Measurements from ENCODE around the gene HSD11B2. TPM values are rescaled to one million over a fixed set of nuclear protein-coding genes. Genes with fewer than 3 reads are reported as not detected.

HSD11B2 gene
- total and polyA plus RNA-seq, 4 experiments from 2014 or later: 0.29 TPM; not detected in 3

DNA sequence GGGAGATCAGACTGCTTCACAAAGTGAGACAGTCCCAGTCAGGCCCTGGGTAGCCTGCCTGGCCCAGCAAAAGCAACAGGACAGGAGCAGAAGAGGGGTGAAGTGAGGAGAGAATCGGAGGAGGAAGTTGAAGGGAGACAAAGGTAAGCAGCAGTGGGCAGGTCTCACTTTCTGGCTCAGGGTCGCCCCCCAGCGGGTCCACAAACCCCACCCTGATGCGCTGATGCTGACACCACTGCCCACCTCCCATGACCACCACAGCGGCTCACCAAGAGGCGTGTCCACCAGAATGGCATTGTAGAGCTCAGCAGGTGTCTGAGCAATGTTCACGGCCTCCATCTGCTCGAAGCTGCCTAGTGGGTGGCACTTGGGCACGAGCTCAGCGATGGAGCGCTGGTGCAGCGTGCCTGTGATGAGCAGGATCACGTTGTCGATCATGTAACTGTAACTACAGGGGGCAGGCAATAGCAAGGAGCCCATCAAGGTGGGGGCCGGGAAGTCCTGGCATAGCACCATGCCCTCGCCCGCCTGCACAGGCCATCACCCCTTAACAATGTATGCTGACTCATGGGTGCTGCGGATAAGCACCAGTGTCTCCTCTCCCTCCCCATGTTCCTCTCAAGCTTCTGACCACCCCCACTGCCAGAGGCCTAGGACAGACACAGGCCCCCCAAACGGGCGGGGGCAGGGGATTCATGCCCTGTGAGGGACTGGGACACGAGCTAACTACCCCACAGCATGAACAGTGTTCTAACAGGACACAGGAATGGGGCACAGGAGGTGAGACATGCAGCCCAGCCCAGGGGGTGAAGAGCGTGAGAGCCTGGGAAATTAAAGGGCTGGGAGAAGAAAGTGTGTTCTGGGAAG, 13.6 kb downstream of the HSD11B2 start:
- H3K36me3 ChIP-seq (ENCODE audit: insufficient read depth, low read length): peaks cover 13% of the 10 kb centered on the region
- peak overlapping the region in 1 of 7 donors; percentile 43 for H3K27ac Mint-ChIP-seq
- CTCF ChIA-PET (ENCODE audit: partially characterized antibody): interaction anchor here (0.7 to 2.0 kb wide), 3 partner anchors 10 to 269 kb away, joined by 3 to 5 read pairs (median 3); no protein-coding TSS in a partner anchor

DNA sequence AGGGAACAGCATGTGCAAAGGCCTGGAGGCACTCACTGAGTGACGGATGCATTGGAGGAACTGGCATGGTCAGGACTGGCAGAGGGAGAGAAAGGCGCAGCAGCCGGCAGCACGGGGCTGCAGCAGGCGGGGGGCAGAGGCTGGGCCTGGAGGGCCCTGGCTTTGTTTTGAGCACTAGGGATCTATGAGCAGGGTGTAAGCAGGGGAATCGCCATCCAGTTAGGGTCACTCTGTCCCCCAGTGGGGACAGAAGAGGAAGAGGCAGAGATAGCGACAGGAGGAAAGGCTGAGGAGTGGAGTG, 14.2 kb downstream of the HSD11B2 start:
- no peaks in the 10 kb centered on the region for H3K27me3 ChIP-seq (ENCODE audit: insufficient read depth, low read length)
- Mint-ChIP-seq H3K27ac (peak overlapping the region in 2 of 7 donors; percentile 43 to 56), H3K4me1 (peaks cover 0 to 5% (median 1%) of the 10 kb centered on the region in 4 donors), H3K4me3 (no peak overlapping the region), H3K36me3 (peaks cover 6 to 54% of the 10 kb centered on the region in 2 donors), H3K9me3 (peaks cover 0 to 1% (median 0%) of the 10 kb centered on the region in 8 donors), H3K27me3 (no peaks in the 10 kb centered on the region)
- H3K27ac ChIP-seq (ENCODE audit: low read depth, low read length): no peak overlapping the region
- peaks cover 13% of the 10 kb centered on the region for H3K36me3 ChIP-seq (ENCODE audit: insufficient read depth, low read length)
- H3K9me3 ChIP-seq (ENCODE audit: control insufficient read depth in 1 of 2, low read length in 2 of 2): no peaks in the 10 kb centered on the region
- intact Hi-C loops (cut with micrococcal nuclease): no loop called here
- H3K4me1 ChIP-seq (ENCODE audit: insufficient read depth, low read length): no peaks in the 10 kb centered on the region
- DNase-seq: no peak
- CTCF ChIA-PET (ENCODE audit: partially characterized antibody): interaction anchor here (0.7 kb wide), 1 partner anchor 270 kb away, joined by 3 read pairs; no protein-coding TSS in a partner anchor
- POLR2A ChIA-PET (ENCODE audit: partially characterized antibody): no interaction called here
- H3K4me3 ChIP-seq (ENCODE audit: low read length in 2 of 2): no peak overlapping the region

More for the DNA sequence above, 13.6 kb downstream of the HSD11B2 start:
- Histone ChIP-seq H3K27me3 (ENCODE audit: insufficient read depth, low read length) (no peaks in the 10 kb centered on the region), H3K27ac (ENCODE audit: low read depth, low read length) (no peak overlapping the region), H3K9me3 (ENCODE audit: control insufficient read depth in 1 of 2, low read length in 2 of 2) (no peaks in the 10 kb centered on the region), H3K4me1 (ENCODE audit: insufficient read depth, low read length) (no peaks in the 10 kb centered on the region), H3K4me3 (ENCODE audit: low read length in 2 of 2) (no peak overlapping the region)
- POLR2A ChIA-PET (ENCODE audit: partially characterized antibody): interaction anchor here (0.6 kb wide), 1 partner anchor 46 kb away, joined by 3 read pairs; no protein-coding TSS in a partner anchor
- intact Hi-C loops (cut with micrococcal nuclease): no loop called here
- Mint-ChIP-seq H3K9me3 (peaks cover 0 to 1% (median 0%) of the 10 kb centered on the region in 8 donors), H3K4me3 (no peak overlapping the region), H3K27me3 (no peaks in the 10 kb centered on the region), H3K36me3 (peaks cover 4 to 52% of the 10 kb centered on the region in 2 donors), H3K4me1 (peaks cover 0 to 3% (median 1%) of the 10 kb centered on the region in 4 donors)
- no peak for DNase-seq

DNA sequence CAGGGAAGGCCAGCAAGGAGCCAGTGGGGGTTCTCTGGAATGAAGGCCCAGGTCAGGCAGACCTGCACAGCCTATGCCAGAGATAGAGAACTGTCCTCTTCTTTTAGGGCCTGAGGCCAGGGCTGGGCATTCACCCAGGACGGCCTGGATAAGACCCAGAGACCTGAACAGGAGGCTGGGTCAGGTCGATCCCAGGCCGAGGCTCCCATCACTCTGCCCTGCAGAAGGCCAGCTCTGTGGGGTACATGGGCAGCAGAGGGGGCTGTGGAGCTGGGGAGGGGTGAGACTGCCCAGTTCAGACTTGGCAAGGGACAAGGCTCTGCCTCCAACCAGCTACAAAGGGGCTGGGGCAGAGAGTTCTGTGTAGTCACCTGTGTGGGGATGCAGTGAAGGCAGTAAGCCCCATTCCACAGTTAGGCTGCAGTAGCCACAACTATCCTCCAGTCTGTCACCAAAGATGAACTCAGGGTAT, 14.6 kb downstream of the HSD11B2 start:
- Histone ChIP-seq H3K9me3 (ENCODE audit: control insufficient read depth in 1 of 2, low read length in 2 of 2) (no peaks in the 10 kb centered on the region), H3K4me3 (ENCODE audit: low read length in 2 of 2) (no peak overlapping the region), H3K27ac (ENCODE audit: low read depth, low read length) (no peak overlapping the region), H3K36me3 (ENCODE audit: insufficient read depth, low read length) (peaks cover 13% of the 10 kb centered on the region), H3K4me1 (ENCODE audit: insufficient read depth, low read length) (no peaks in the 10 kb centered on the region), H3K27me3 (ENCODE audit: insufficient read depth, low read length) (no peaks in the 10 kb centered on the region)
- Mint-ChIP-seq H3K36me3 (peaks cover 8 to 54% of the 10 kb centered on the region in 2 donors), H3K4me3 (no peak overlapping the region), H3K27ac (peak overlapping the region in 1 of 7 donors; percentile 56), H3K27me3 (no peaks in the 10 kb centered on the region), H3K4me1 (peaks cover 0 to 9% (median 1%) of the 10 kb centered on the region in 4 donors), H3K9me3 (peaks cover 0 to 1% (median 0%) of the 10 kb centered on the region in 8 donors)
- DNase-seq: no peak
- intact Hi-C loops (cut with micrococcal nuclease): no loop called here
- ChIA-PET POLR2A (ENCODE audit: partially characterized antibody) (no interaction called here), CTCF (ENCODE audit: partially characterized antibody) (no interaction called here)

GRCh38 chr16:67445913-67446907, 15.3 kb downstream of the HSD11B2 start:
- H3K9me3 Mint-ChIP-seq: peaks cover 0 to 1% (median 0%) of the 10 kb centered on the region in 8 donors
- peak overlapping the region in 2 of 7 donors; percentile 11 to 51 for H3K27ac Mint-ChIP-seq
- Histone ChIP-seq H3K9me3 (ENCODE audit: control insufficient read depth in 1 of 2, low read length in 2 of 2) (no peaks in the 10 kb centered on the region), H3K36me3 (ENCODE audit: insufficient read depth, low read length) (peaks cover 13% of the 10 kb centered on the region), H3K27ac (ENCODE audit: low read depth, low read length) (no peak overlapping the region), H3K27me3 (ENCODE audit: insufficient read depth, low read length) (no peaks in the 10 kb centered on the region), H3K4me1 (ENCODE audit: insufficient read depth, low read length) (no peaks in the 10 kb centered on the region), H3K4me3 (ENCODE audit: low read length in 2 of 2) (no peak overlapping the region)
- peaks cover 11 to 58% of the 10 kb centered on the region in 2 donors for H3K36me3 Mint-ChIP-seq
- H3K4me1 Mint-ChIP-seq: peaks cover 0 to 11% (median 3%) of the 10 kb centered on the region in 4 donors
- H3K4me3 Mint-ChIP-seq: no peak overlapping the region
- ChIA-PET CTCF (ENCODE audit: partially characterized antibody) (interaction anchor here (0.8 kb wide), 1 partner anchor 18 kb away, joined by 3 read pairs; no protein-coding TSS in a partner anchor), POLR2A (ENCODE audit: partially characterized antibody) (no interaction called here)
- intact Hi-C loops (cut with micrococcal nuclease): no loop called here
- no peaks in the 10 kb centered on the region for H3K27me3 Mint-ChIP-seq
- DNase-seq: no peak

DNA sequence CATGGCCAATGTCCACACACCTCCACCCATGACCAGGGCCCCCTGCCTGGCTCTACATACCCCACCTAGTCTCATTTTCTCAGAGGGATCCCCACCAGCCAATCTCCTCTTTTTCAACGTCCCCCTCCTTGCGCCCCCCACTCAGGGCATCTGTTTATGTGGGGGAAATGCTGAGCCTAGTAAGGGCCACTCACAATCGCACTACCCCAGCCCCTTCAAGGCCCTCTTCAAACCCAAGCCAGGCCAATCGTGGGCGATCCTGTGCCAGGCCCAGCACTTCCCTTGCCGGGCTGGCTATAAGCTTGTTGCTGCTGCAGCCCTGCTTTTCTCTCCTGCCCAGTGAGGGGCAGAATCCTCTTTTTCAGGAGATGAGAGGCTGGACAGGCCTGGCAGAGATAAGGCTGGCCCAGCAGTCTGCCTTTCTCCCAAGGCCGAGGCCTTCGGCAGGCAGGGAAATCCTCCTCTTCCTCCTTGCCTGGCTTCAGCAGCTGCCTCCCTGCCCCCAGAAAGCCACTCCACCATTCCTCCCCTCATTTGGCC, 16.1 kb downstream of the HSD11B2 start:
- Mint-ChIP-seq H3K4me1 (peaks cover 0 to 15% (median 3%) of the 10 kb centered on the region in 4 donors), H3K9me3 (peaks cover 0 to under 1% (median 0%) of the 10 kb centered on the region in 8 donors), H3K27ac (no peak overlapping the region), H3K4me3 (no peak overlapping the region), H3K36me3 (peaks cover 11 to 56% of the 10 kb centered on the region in 2 donors), H3K27me3 (no peaks in the 10 kb centered on the region)
- Histone ChIP-seq H3K27ac (ENCODE audit: low read depth, low read length) (no peak overlapping the region), H3K4me1 (ENCODE audit: insufficient read depth, low read length) (no peaks in the 10 kb centered on the region), H3K4me3 (ENCODE audit: low read length in 2 of 2) (no peak overlapping the region), H3K36me3 (ENCODE audit: insufficient read depth, low read length) (peaks cover 13% of the 10 kb centered on the region), H3K9me3 (ENCODE audit: control insufficient read depth in 1 of 2, low read length in 2 of 2) (no peaks in the 10 kb centered on the region), H3K27me3 (ENCODE audit: insufficient read depth, low read length) (no peaks in the 10 kb centered on the region)
- DNase-seq: no peak
- ChIA-PET POLR2A (ENCODE audit: partially characterized antibody) (no interaction called here), CTCF (ENCODE audit: partially characterized antibody) (interaction anchor here (0.6 to 1.5 kb wide), 4 partner anchors 19 to 490 kb away, joined by 3 to 5 read pairs (median 4); no protein-coding TSS in a partner anchor)
- intact Hi-C loops (cut with micrococcal nuclease): no loop called here

GRCh38 chr16:67447508-67448076, 16.7 kb downstream of the HSD11B2 start:
- CTCF ChIA-PET (ENCODE audit: partially characterized antibody): interaction anchor here (0.6 to 1.5 kb wide), 5 partner anchors 14 to 491 kb away, joined by 3 to 5 read pairs (median 4); no protein-coding TSS in a partner anchor

More at GRCh38 chr16:67447508-67448076, 16.7 kb downstream of the HSD11B2 start:
- H3K4me1 ChIP-seq (ENCODE audit: insufficient read depth, low read length): no peaks in the 10 kb centered on the region
- no peak overlapping the region for H3K4me3 Mint-ChIP-seq
- no peaks in the 10 kb centered on the region for H3K27me3 ChIP-seq (ENCODE audit: insufficient read depth, low read length)
- H3K9me3 ChIP-seq (ENCODE audit: control insufficient read depth in 1 of 2, low read length in 2 of 2): no peaks in the 10 kb centered on the region
- no peak overlapping the region for H3K4me3 ChIP-seq (ENCODE audit: low read length in 2 of 2)
- H3K27me3 Mint-ChIP-seq: no peaks in the 10 kb centered on the region
- no peaks in the 10 kb centered on the region for H3K9me3 Mint-ChIP-seq
- H3K27ac ChIP-seq (ENCODE audit: low read depth, low read length): no peak overlapping the region
- POLR2A ChIA-PET (ENCODE audit: partially characterized antibody): interaction anchor here (0.8 kb wide), 1 partner anchor 9 kb away, joined by 3 read pairs; no protein-coding TSS in a partner anchor
- H3K36me3 ChIP-seq (ENCODE audit: insufficient read depth, low read length): peaks cover 10% of the 10 kb centered on the region
- peak in 4 of 5 donors; percentile 34 to 46 (median 42) for DNase-seq
- H3K4me1 Mint-ChIP-seq: peaks cover 0 to 15% (median 3%) of the 10 kb centered on the region in 4 donors
- no peak overlapping the region for H3K27ac Mint-ChIP-seq
- intact Hi-C loops (cut with micrococcal nuclease): no loop called here
- H3K36me3 Mint-ChIP-seq: peaks cover 11 to 56% of the 10 kb centered on the region in 2 donors
